Left hindlimb (tissue), 1 donor: ENCODE measurements around the gene FTCD.
"Not testable (repeated sequence)": the region's sequence is repeated elsewhere in the genome, so short reads cannot be mapped to it uniquely, and the experiment has no call there.

ENCODE experiments used
- DNase-seq: peaks from one replicate; pipeline ENCODE4 v3.0.0-alpha.2; 2018

FTCD gene

GRCh38 chr21:46152927-46153246, 2.5 kb downstream of the FTCD start:
- peak; percentile 34 for DNase-seq

GRCh38 chr21:46151989-46152926, 3.1 kb downstream of the FTCD start:
- DNase-seq = peak; percentile 16

GRCh38 chr21:46151261-46151988, 4.0 kb downstream of the FTCD start:
- peak; percentile 29 for DNase-seq

- peak; percentile 26 for DNase-seq
Observed at GRCh38 chr21:46150491-46151121, 4.8 kb downstream of the FTCD start.

GRCh38 chr21:46150073-46150472, 5.3 kb downstream of the FTCD start:
- peak; percentile 20 for DNase-seq

GRCh38 chr21:46149205-46149901, 6.0 kb downstream of the FTCD start:
- DNase-seq = peak; percentile 7

- peak; percentile 6 for DNase-seq
Observed at GRCh38 chr21:46148106-46148505, 7.3 kb downstream of the FTCD start.

GRCh38 chr21:46147429-46147828, 8.0 kb downstream of the FTCD start:
- peak; percentile 16 for DNase-seq

GRCh38 chr21:46146856-46147255, 8.5 kb downstream of the FTCD start:
- DNase-seq = peak; percentile 19

GRCh38 chr21:46145840-46146691, 9.3 kb downstream of the FTCD start:
- peak; percentile 31 for DNase-seq

GRCh38 chr21:46145159-46145839, 10.1 kb downstream of the FTCD start:
- DNase-seq = peak; percentile 17

GRCh38 chr21:46144464-46145070, 10.8 kb downstream of the FTCD start:
- peak; percentile 21 for DNase-seq

- peak; percentile 18 for DNase-seq
Observed at GRCh38 chr21:46142582-46143473, 12.6 kb downstream of the FTCD start.

- DNase-seq = peak; percentile 24
Observed at GRCh38 chr21:46141767-46142581, 13.4 kb downstream of the FTCD start.

- not testable (repeated sequence) for DNase-seq
Observed at GRCh38 chr21:46140352-46141003, 14.9 kb downstream of the FTCD start.

GRCh38 chr21:46139686-46140085, 15.7 kb downstream of the FTCD start:
- no peak for DNase-seq

GRCh38 chr21:46138383-46138970, 16.9 kb downstream of the FTCD start:
- DNase-seq = peak; percentile 34

- DNase-seq = no peak
Observed at GRCh38 chr21:46137908-46138307, 17.5 kb downstream of the FTCD start.
